Stimulated activated naive CD8-positive, alpha-beta T cell treated with anti-CD3 and anti-CD28 coated beads, Interleukin-15, amount 100 ng/mL, for 72 hours (primary cell): ENCODE results near the gene TMEM208.

Experiments
- ATAC-seq: fragments of 150-1000 bp; cut with Tn5 transposase; 2 replicates; pipeline ENCODE4 v1.10.0; 2021; ENCODE audit warnings: mild to moderate bottlenecking, moderate library complexity
- DNase-seq, 2 donors: peaks; one replicate each; pipeline ENCODE4 v3.0.0; 2021 to 2022
- H3K27ac Mint-ChIP-seq, 2 donors: one replicate each; pipeline ENCODE4 v1.8.0; 2022; ENCODE audit warnings: mild to moderate bottlenecking in 2 of 2, mixed read lengths in 2 of 2, moderate library complexity in 2 of 2
- H3K27me3 Mint-ChIP-seq: one replicate; pipeline ENCODE4 v1.8.0; 2022; ENCODE audit warnings: mixed read lengths
- H3K4me1 Mint-ChIP-seq: one replicate; pipeline ENCODE4 v1.8.0; 2022; ENCODE audit warnings: mild to moderate bottlenecking, mixed read lengths
- H3K4me3 Mint-ChIP-seq, 2 donors: one replicate each; pipeline ENCODE4 v1.8.0; 2022; ENCODE audit warnings: mild to moderate bottlenecking in 2 of 2, mixed read lengths in 2 of 2, moderate library complexity in 1 of 2
- H3K9me3 Mint-ChIP-seq, 2 donors: one replicate each; pipeline ENCODE4 v1.8.0; 2022; ENCODE audit warnings: mixed read lengths in 2 of 2

The TMEM208 gene

DNA sequence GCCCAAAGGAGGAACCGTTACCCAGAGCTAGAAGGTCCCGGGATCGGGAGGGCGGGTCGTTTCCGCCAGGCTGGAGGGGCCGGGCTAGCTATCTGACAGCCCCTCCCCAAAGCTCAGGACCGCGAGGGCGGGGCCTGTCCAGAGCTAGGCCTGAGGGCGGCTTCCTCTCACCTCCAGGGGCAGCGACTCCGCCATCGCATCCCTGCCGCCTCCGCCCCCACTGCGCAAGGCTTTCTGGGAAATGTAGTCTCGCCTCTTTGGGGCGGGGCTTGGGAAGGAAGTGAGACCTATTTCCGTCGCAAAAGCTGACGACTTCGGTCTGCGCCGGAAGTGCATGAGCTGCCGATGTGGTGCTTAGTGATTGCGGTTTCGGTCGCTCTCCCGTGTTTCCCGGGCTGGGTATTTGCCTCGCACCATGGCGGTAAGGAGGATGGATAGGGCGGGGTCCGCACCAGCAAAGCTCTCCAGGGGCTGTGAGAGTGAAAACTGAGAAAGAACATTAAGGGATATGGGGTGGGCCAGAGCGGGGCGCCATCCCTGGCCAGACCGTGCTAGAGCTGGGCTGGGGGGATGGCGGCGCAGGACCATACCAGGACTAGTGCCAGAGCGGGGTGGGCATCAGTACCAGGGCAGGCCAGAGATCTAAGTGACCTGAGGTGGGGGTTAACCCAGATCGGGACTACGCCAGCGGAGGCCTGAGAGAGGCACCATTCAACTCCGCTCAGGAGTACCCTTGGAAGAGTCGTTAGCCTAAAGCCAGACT is at the start of gene TMEM208:
Gene TMEM208 (plus strand): TSS at position 327 of the 763 bp plus-strand sequence. CDS start 89 bp downstream, at position 416.
- Mint-ChIP-seq H3K27me3 (no peaks in the 10 kb centered on the region), H3K4me3 (peak within 1 kb of the TSS; percentile 98 to 100), H3K27ac (peak within 1 kb of the TSS; percentile 96 to 98), H3K9me3 (no peaks in the 10 kb centered on the region), H3K4me1 (peaks cover 56% of the 10 kb centered on the region)
- DNase-seq (peak; percentile 98 to 99), ATAC-seq (peak; percentile 95)

DNA sequence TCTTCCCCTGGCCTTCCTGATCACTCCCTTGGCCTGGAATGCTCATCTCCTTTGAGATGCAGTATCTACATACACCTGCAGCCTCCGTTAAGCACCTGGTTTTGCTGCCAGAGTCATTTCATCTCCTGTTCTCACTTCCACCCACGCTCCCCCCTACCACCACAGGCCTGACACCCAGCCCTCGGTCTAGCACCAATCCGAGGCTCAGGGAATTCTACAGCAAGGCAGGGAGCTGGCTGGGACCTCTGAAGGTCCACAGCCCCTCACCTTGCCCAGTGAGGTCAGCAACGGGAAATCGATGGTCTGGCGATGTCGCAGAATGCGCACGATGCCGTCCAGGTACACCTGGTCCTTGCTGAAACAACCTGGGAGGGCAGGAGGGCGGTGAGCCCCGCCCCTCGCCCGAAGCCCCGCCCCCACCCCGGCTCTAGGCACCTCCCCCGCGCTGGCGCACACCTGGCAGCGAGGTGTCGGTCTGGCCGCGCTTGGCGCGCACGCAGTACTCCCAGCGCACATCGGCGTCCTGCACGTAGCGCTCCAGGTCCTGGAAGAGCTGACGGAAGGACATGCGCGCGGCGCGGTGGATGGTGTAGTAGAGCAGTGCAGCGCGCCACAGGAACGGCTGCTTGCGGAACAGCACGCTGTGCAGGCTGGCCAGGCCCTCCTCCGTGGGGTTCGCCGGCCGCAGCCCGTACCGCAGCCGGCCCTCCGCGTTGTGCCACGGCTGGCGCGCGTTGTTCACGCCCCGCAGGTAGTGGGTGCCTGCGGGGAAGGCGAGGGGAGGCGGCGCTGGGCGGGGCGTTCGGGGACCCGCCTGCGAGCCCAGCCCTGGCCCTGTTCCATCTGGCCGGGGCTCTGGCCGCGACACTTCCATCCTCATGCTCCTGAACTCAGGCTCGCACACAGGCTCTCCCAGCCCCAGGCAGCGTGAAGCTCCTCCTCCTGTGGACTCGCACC is 48.9 kb upstream of the TMEM208 start:
- peak in 1 of 2 donors; percentile 54 for DNase-seq
- H3K27me3 Mint-ChIP-seq, result peaks cover 63% of the 10 kb centered on the region
- peak; percentile 62 for ATAC-seq
- H3K4me3 Mint-ChIP-seq, result peak overlapping the region; percentile 55 to 77
- H3K27ac Mint-ChIP-seq, result no peak overlapping the region
- peaks cover 59% of the 10 kb centered on the region for H3K4me1 Mint-ChIP-seq
- no peaks in the 10 kb centered on the region for H3K9me3 Mint-ChIP-seq

DNA sequence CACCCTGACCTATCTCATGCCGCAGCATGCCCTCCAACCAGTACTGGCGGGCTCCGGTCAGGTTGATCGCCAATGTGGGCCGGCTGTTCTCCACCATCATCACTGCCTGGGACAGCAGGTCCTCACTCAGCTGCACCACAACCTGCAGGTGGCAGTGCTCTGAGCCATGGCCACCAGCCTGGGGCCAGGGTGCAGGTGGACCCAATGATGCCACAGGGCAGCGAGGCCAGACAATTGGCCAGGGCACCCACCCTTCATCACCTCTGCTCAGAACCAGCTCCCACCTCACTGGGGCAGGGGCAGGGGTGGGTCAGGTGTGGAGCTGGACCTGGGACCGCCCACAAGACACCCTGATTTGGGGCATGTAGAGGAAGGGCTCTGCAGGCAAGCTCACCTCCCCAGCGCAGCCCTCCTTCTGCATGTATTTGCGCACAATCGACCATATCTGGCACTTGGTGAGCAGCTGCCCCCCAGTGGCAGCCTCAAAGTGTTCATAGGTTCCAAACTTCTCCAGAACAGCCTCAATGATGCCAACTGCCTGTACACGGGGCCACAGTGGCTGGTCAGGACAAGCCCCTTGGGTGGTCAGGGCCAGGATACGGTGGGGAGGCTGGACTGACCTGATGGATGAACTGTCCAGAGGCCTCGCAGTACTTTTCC is 47.4 kb upstream of the TMEM208 start:
- peaks cover 46% of the 10 kb centered on the region for H3K4me1 Mint-ChIP-seq
- H3K4me3 Mint-ChIP-seq, result no peak overlapping the region
- no peaks in the 10 kb centered on the region for H3K9me3 Mint-ChIP-seq
- no peak for DNase-seq
- no peak for ATAC-seq
- no peak overlapping the region for H3K27ac Mint-ChIP-seq
- H3K27me3 Mint-ChIP-seq, result peaks cover 50% of the 10 kb centered on the region

DNA sequence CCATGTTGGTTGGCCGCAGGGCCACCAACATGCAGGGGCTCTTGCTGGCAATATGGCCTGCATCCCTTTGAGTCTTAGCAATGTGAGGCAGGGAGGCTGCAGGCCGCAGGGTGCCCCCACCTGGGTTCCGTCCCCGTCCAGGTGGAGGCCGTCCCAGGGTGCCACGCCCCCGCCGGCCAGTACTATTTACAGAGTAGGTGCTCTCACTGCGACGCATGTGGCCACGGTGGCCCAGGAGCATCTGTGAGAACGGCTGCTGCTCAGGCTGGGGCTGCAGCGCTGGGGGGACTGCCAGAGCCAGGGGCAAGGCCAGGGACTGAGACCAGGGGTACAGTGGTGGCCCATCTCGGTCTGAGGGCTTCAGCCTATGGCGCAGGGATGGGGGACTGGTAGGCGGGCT is 46.8 kb upstream of the TMEM208 start:
- Mint-ChIP-seq H3K27me3 (peaks cover 50% of the 10 kb centered on the region), H3K27ac (no peak overlapping the region), H3K4me1 (peaks cover 47% of the 10 kb centered on the region), H3K9me3 (no peaks in the 10 kb centered on the region), H3K4me3 (no peak overlapping the region)
- no peak for DNase-seq
- ATAC-seq, result no peak

DNA sequence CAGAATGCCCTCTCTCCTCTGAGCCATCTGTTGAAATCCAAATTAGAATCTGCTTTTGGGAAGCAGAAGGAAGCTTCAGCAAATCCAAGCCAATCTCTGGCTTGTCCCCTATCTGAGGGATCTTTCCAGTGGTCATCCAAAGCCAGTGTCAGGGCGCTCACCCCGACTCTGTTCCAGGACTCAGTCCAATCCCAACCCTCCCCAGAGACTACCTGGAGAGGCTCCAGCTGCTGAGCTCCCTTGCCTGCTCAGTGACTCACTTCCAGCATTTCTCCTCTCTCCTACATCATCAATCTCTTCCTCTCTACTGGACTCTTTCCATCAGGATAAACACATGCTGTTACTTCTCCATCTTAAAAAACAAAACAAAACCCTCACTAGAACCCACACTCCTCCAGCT is 45.6 kb upstream of the TMEM208 start:
- H3K27ac Mint-ChIP-seq, result no peak overlapping the region
- no peaks in the 10 kb centered on the region for H3K9me3 Mint-ChIP-seq
- H3K4me3 Mint-ChIP-seq, result no peak overlapping the region
- DNase-seq, result no peak
- no peak for ATAC-seq
- peaks cover 42% of the 10 kb centered on the region for H3K4me1 Mint-ChIP-seq
- H3K27me3 Mint-ChIP-seq, result peaks cover 47% of the 10 kb centered on the region

DNA sequence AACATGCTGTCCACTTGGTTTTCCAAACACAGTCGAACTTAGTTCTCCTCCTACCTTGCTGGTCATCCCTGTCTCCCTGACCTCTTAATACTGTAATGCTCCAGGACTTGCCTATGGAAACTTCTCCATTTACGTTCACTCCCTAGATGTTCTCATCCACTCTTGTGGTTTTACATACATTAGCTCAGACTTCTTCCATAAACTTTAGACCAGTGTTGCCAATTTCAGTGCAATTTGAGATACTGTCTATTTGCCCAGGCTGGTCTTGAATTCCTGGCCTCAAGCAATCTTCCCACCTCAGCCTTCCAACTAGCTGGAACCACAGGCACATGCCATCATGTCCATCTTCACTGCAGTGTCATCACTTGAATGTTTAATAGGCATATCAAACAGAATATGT is 44.6 kb upstream of the TMEM208 start:
- no peak overlapping the region for H3K4me3 Mint-ChIP-seq
- no peak for ATAC-seq
- no peak overlapping the region for H3K27ac Mint-ChIP-seq
- peaks cover 47% of the 10 kb centered on the region for H3K27me3 Mint-ChIP-seq
- DNase-seq, result no peak
- no peaks in the 10 kb centered on the region for H3K9me3 Mint-ChIP-seq
- H3K4me1 Mint-ChIP-seq, result peaks cover 34% of the 10 kb centered on the region

DNA sequence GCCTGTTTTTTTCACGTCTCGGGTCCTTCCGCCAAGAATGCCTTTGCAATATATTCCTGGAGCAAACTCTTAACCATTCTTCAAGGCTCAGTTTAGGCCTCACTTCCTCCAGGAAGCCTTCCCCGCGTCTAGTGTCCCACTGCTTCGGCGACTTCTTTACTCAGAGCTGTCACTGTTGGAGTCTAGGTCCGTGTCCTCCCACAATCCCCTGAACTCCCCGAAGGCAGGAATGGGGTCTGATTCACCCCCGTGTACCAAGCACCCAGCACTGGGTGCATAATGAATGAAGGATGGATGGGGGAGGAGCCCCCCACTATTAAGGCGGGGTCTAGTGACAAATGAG is 43.7 kb upstream of the TMEM208 start:
- Mint-ChIP-seq H3K9me3 (no peaks in the 10 kb centered on the region), H3K4me3 (no peak overlapping the region), H3K27me3 (peaks cover 40% of the 10 kb centered on the region), H3K27ac (no peak overlapping the region), H3K4me1 (peaks cover 24% of the 10 kb centered on the region)
- ATAC-seq, result no peak
- no peak for DNase-seq

DNA sequence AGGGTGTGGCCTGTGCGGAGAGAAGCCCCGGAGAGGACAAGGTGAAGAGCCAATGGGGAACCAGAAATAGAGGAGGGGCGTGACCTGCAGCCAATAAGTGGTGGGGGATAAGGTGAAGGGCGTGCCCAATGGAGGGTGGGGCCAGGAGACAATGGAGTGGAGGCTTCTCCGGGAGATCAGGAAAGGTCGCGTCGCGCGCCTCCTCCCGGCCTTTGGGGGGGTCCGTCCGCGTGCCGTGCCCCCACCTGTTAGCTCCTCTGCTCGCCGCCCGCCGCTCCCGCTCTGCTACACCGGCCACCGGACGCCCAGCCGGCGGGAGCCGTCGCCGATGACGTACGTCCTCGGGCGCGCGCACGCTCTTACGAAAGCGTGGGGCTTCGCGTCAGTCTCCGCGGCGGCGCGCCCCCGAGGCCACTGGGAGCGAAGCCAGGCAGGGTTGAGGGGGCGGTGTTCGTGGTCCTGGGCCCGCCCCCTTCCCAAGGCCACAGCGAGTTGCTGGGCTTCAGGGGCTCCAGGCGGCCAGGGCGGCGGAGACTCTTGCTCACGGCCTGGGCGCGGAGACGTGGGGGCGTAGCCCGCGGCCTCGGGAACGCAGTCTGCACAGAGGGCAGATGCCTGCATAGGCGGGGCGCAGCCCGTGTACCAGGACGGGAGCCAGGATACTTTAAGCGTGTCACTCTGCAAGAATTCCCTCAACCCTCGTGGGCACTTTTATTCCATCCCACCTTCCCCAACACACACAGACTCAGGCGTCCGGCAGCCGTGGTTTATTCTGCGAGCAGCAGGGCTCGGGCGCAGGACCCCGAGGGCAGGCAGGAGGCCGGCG is 43.1 kb upstream of the TMEM208 start, which contains the start of gene MATCAP1:
Gene MATCAP1 (minus strand): TSS at position 337 of the 826 bp plus-strand sequence. CDS start 3,353 bp downstream, outside the sequence.
- DNase-seq (peak; percentile 92 to 94), ATAC-seq (peak; percentile 95)
- no peaks in the 10 kb centered on the region for H3K9me3 Mint-ChIP-seq
- H3K4me3 Mint-ChIP-seq, result no peak within 1 kb of the TSS
- H3K27me3 Mint-ChIP-seq, result peaks cover 35% of the 10 kb centered on the region
- peaks cover 18% of the 10 kb centered on the region for H3K4me1 Mint-ChIP-seq
- no peak within 1 kb of the TSS for H3K27ac Mint-ChIP-seq

DNA sequence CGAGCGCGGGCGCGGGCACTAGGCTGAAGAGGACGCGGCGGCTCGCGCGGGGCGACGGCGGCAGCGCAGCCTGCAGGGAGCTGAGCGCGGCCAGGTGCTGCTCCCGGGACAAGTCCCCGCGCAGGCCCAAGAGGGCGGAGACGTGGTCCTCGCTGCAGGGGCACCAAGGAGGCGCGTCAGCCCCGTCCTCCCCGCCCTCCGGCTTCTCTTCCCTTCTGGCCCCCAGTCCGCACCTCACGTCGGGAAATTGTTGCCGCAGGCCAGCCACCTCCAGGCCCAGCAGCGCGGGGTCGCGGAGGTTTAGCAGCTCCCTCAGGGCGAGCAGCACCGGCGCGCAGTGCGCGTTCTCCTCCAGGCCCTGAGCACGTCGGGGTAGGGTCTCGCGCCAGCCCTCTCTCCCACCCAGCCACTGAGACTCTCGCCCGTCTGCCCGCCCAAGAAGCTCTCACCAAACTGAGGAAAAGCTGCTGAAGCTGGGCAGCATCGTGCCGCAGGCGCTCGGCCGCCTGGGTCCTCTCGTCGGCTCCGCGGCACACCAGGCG is 42.4 kb upstream of the TMEM208 start:
- Mint-ChIP-seq H3K27ac (no peak overlapping the region), H3K4me1 (peaks cover 15% of the 10 kb centered on the region), H3K27me3 (peaks cover 29% of the 10 kb centered on the region), H3K4me3 (no peak overlapping the region), H3K9me3 (no peaks in the 10 kb centered on the region)
- ATAC-seq, result peak; percentile 16
- DNase-seq, result no peak

DNA sequence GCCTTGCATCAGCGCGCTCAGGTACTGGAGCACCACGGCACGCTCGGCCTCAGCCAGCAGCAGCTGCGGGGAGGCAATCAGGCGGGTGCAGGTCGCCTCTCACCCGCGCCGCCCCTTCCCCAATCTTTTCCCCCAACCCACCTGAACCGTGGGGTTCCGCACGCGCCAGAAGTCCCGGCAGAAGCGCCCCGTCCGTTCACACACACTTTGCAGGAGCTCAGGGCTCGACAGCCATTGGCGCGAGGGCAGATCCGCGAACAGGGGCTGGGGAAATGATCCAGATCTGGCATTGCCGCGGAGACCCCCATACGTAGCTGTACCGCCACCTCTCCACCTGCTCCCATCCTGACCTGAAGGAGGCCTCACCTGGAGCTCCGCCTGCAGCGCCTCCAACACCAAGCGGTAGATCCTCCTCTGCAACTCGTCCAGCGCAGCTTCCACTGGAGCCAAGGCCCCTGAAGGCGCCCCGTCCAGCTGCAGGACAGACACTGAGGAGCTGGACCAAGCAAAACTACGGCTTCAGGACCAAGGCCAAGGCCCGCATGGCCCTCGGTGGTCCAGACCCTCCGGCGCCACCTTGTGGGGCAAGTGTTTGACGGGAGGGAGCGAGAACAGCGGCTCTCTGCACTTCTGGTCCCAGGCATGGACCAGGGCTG is 41.8 kb upstream of the TMEM208 start:
- H3K27me3 Mint-ChIP-seq, result peaks cover 29% of the 10 kb centered on the region
- peak; percentile 50 for ATAC-seq
- peaks cover 15% of the 10 kb centered on the region for H3K4me1 Mint-ChIP-seq
- H3K9me3 Mint-ChIP-seq, result no peaks in the 10 kb centered on the region
- peak; percentile 84 to 85 for DNase-seq
- no peak overlapping the region for H3K4me3 Mint-ChIP-seq
- H3K27ac Mint-ChIP-seq, result no peak overlapping the region

DNA sequence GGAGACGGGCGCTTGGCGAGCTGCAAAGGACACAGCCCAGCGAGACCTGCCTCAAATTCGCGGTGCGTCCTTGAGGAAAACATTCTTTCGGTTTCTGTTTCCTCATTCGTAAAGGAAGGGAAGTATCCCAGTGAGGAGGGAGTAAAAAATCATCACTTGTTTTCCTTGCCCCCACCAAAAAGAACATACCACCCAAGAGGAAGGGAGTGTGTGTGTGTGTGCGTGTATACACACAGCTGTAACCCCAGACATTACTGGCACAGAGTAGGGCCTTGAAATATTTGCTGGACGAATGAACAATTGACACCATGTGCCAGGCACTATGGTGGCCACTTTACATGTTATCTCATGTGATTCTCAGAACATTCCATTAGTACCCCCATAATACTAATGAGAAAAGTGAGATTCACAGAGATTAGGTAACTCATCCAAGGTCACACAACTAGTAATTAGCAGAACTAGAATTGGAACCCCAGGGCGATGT is 41.2 kb upstream of the TMEM208 start:
- H3K9me3 Mint-ChIP-seq, result no peaks in the 10 kb centered on the region
- H3K27ac Mint-ChIP-seq, result no peak overlapping the region
- ATAC-seq (no peak), DNase-seq (no peak)
- no peak overlapping the region for H3K4me3 Mint-ChIP-seq
- H3K4me1 Mint-ChIP-seq, result peaks cover 15% of the 10 kb centered on the region
- peaks cover 29% of the 10 kb centered on the region for H3K27me3 Mint-ChIP-seq

DNA sequence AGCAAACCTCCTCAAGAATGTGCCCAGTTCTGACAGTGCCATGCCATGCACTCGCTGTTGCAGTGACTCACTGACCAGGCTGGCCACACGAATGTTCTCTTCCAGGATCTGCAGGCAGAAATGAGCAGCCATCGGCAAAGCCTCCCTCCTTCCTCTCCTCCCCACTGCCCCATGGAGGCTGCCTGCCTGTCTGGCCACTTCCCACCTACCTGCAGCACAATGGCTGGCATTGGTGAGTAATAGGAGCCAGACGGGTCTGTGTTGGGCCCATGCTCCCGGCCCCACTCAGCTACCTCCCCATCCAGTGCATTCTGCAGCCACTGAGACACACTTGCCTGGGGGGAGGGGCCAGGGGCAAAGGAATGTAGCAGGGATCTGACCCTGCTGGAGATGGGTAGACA is 40.4 kb upstream of the TMEM208 start:
- peaks cover 20% of the 10 kb centered on the region for H3K4me1 Mint-ChIP-seq
- DNase-seq (no peak), ATAC-seq (no peak)
- no peaks in the 10 kb centered on the region for H3K9me3 Mint-ChIP-seq
- no peak overlapping the region for H3K27ac Mint-ChIP-seq
- peaks cover 29% of the 10 kb centered on the region for H3K27me3 Mint-ChIP-seq
- H3K4me3 Mint-ChIP-seq, result no peak overlapping the region

DNA sequence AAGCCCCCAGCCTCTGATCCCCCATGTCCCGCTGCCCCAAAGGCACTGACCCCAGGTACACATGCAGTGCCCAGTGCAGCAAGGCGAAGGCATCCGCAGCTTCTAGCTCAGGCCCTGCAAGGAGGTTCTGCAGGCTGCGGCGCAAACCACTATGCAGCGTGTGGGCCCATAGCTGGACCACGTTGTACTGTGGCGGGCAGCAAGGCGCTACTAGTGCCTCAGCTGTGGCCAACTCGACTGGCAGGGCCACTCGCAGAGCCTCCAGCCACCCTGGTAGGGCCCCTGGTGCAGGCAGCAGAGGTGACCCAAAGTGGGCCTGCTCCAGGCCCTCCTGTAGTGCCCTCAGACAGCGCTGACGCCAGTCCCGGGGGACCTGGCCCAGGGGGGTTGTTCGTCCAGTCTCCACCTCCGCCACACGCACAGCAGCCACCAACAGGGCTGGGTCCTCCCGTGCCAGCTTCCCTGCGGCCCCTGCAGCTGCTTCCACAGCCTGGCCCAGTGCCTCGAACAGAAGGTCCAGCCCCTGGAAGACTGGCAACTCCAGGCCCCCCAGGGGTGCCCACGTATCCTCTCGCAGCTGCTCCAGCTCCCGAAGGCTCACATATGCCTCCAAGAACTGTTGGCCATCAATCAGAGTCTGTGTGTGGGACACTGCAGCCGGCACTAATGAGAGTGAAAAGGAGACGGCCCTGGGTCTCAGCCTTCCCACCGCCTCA is 39.6 kb upstream of the TMEM208 start:
- H3K4me1 Mint-ChIP-seq, result peaks cover 23% of the 10 kb centered on the region
- no peak overlapping the region for H3K27ac Mint-ChIP-seq

More for the DNA sequence above, 39.6 kb upstream of the TMEM208 start:
- Mint-ChIP-seq H3K27me3 (peaks cover 29% of the 10 kb centered on the region), H3K4me3 (no peak overlapping the region), H3K9me3 (no peaks in the 10 kb centered on the region)
- ATAC-seq, result no peak
- DNase-seq, result no peak
